Astrocyte (in vitro differentiated cells and primary cell): ENCODE data around the gene ERFL. TPM values are rescaled to one million over a fixed set of nuclear protein-coding genes. Genes with fewer than 3 reads are reported as not detected.

ENCODE experiments used
- DNase-seq: peaks from one replicate; pipeline ENCODE4 v3.0.0-alpha.2; 2010; ENCODE audit warnings: low read depth
- FAIRE-seq: peaks from 2 replicates; lab custom pipeline; 2011; peaks lifted over from hg19 to GRCh38; lab: Jason Lieb, UNC
- H2AFZ ChIP-seq: 2 replicates; pipeline ENCODE4 v1.6.0; 2012; ENCODE audit warnings: low read depth, low read length, inconsistent platforms
- H3K27ac ChIP-seq: 2 replicates; pipeline ENCODE4 v1.5.1; 2011; ENCODE audit warnings: low read depth, low read length, inconsistent platforms
- H3K27me3 ChIP-seq: 2 replicates; pipeline ENCODE4 v1.6.0; 2011; ENCODE audit warnings: low read length, inconsistent platforms; ENCODE audit not compliant: insufficient read depth
- H3K36me3 ChIP-seq: 2 replicates; pipeline ENCODE4 v1.5.1; 2011; ENCODE audit warnings: low read length, inconsistent platforms; ENCODE audit not compliant: insufficient read depth
- H3K4me1 ChIP-seq: 2 replicates; pipeline ENCODE4 v1.5.1; 2011; ENCODE audit warnings: low read length, inconsistent platforms; ENCODE audit not compliant: insufficient read depth
- H3K4me2 ChIP-seq: 2 replicates; pipeline ENCODE4 v1.6.0; 2012; ENCODE audit warnings: low read length, inconsistent platforms
- H3K4me3 ChIP-seq: 2 replicates; pipeline ENCODE4 v1.5.1; 2011; ENCODE audit warnings: low read depth, mild to moderate bottlenecking, low read length, inconsistent platforms; ENCODE audit not compliant: insufficient read depth
- H3K79me2 ChIP-seq: 2 replicates; pipeline ENCODE4 v1.6.0; 2012; ENCODE audit warnings: mild to moderate bottlenecking, low read length, inconsistent platforms; ENCODE audit not compliant: insufficient read depth
- H3K9ac ChIP-seq: 2 replicates; pipeline ENCODE4 v1.6.0; 2012; ENCODE audit warnings: mild to moderate bottlenecking, low read length, inconsistent platforms
- H3K9me3 ChIP-seq: 2 replicates; pipeline ENCODE4 v1.5.1; 2012; ENCODE audit warnings: low read depth, mild to moderate bottlenecking, low read length, inconsistent platforms; ENCODE audit not compliant: insufficient read depth
- H4K20me1 ChIP-seq: 2 replicates; pipeline ENCODE4 v1.6.0; 2012; ENCODE audit warnings: low read length, inconsistent platforms; ENCODE audit not compliant: insufficient read depth
- H3K27ac Mint-ChIP-seq: one replicate; pipeline ENCODE4 v1.8.0; 2021; ENCODE audit warnings: mild to moderate bottlenecking, mixed read lengths; ENCODE audit not compliant: unreplicated experiment
- H3K27me3 Mint-ChIP-seq: one replicate; pipeline ENCODE4 v1.8.0; 2021; ENCODE audit warnings: low read depth, mixed read lengths; ENCODE audit not compliant: unreplicated experiment
- H3K36me3 Mint-ChIP-seq: one replicate; pipeline ENCODE4 v1.8.0; 2021; ENCODE audit warnings: low read depth, mixed read lengths; ENCODE audit not compliant: unreplicated experiment
- H3K4me1 Mint-ChIP-seq: one replicate; pipeline ENCODE4 v1.8.0; 2021; ENCODE audit warnings: low read depth, mixed read lengths; ENCODE audit not compliant: unreplicated experiment
- H3K4me3 Mint-ChIP-seq: one replicate; pipeline ENCODE4 v1.8.0; 2021; ENCODE audit warnings: mild to moderate bottlenecking, moderate library complexity, mixed read lengths; ENCODE audit not compliant: unreplicated experiment
- H3K9me3 Mint-ChIP-seq: one replicate; pipeline ENCODE4 v1.8.0; 2021; ENCODE audit warnings: mild to moderate bottlenecking, mixed read lengths; ENCODE audit not compliant: unreplicated experiment
- EZH2 ChIP-seq: IDR thresholded peaks from 2 replicates; pipeline ENCODE4 v1.6.1; 2012; ENCODE audit warnings: mild to moderate bottlenecking, low read length, inconsistent platforms; ENCODE audit not compliant: insufficient read depth
- total RNA-seq: library from RNA; stranded (reverse); gene quantifications from 2 replicates; pipeline ENCODE4 v1.2.1, GENCODE V29; 2021
- TF ChIP-seq, protein P1 (sequence below): IDR thresholded peaks from 2 replicates; pipeline ENCODE4 v1.5.1; 2011; ENCODE audit warnings: low read depth, mild to moderate bottlenecking, inconsistent platforms, low read length, moderate library complexity; ENCODE audit not compliant: insufficient read depth

ERFL gene
- total RNA-seq, 1 donor from 2014 or later, result 0.41 TPM

DNA sequence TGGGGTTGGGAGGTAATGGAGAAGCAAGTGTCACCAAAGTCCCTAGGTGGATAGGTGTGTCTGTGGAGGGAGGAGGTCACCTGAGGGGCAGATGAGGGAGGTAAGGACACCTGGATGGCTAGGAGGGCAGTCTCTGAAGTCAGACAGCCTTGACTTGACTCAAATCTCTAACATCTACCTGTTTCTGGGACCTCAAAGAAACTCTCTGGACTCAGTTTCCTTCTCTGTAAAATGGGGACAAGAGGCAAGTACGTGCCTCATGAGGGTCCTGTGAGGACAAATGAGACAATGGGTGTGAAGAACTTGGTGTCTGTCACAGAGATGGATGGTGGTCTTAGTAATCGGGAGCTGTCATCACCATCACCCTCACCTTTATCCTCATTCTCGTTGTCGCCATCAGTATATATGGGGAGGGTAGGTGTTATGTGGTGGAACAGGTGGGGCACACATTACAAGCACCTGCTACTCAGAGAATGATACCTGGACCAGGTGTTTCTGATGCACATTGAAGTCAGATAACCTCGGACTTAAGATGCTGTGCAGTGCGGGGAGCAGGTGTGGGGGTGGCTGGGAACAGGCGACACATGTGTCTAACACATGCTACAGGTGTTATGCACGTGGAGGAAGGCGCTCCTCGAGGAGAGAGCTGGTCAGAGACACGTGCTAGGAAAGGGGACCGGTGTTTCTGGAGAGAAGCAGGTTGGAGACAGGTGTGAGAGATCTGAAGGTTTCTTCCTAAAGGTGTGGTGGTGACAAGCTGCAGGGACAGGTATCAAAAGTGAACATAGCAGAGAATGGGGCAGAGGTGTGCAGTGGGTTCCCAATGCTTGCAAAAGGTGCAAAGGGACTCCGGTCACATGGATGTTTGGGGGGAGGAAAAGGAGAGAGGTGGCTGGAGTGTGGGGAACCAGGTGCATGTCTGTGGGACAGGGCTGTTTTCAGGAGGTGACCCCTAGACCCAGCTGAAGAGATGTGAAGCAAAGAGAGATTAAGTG lies 3.8 kb downstream of the ERFL start:
- no peak for FAIRE-seq
- TF ChIP-seq, protein P1, sequence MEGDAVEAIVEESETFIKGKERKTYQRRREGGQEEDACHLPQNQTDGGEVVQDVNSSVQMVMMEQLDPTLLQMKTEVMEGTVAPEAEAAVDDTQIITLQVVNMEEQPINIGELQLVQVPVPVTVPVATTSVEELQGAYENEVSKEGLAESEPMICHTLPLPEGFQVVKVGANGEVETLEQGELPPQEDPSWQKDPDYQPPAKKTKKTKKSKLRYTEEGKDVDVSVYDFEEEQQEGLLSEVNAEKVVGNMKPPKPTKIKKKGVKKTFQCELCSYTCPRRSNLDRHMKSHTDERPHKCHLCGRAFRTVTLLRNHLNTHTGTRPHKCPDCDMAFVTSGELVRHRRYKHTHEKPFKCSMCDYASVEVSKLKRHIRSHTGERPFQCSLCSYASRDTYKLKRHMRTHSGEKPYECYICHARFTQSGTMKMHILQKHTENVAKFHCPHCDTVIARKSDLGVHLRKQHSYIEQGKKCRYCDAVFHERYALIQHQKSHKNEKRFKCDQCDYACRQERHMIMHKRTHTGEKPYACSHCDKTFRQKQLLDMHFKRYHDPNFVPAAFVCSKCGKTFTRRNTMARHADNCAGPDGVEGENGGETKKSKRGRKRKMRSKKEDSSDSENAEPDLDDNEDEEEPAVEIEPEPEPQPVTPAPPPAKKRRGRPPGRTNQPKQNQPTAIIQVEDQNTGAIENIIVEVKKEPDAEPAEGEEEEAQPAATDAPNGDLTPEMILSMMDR, result no peak
- peak; percentile 26 for TF ChIP-seq EZH2

DNA sequence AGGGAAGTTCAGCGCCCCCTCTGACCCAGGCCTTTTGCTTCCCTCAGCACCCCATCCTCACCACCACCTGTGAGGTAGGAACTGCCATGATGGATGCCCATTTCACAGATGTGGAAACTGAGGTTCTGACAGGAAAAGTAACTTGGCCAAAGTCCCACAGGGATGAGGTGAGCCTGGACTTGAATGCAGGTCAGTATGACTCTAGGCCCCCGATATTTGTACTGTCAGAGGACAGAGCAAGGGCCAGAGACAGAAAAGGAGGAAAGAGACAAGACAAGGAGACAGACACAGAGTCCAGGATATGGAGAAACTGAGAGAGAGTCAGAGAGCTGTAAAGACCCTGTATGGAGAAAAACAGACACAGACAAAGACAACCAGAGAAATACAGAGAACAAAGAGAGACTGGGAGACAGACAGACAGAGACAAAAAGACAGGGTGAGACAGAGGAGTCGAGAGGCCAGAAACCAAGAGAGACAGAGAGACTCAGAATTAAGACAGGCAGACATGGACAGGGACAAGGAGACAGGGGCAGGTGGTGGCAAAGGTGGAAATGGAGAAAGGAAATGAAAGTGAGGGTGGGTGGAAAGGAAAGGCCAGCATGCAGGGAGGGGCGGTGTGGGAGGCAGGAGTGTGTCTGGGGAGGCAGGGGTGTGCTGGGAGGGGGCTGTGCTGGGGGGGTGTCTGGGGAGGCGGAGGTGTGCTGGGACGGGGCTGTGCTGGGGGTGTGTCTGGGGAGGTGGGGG lies 5.0 kb downstream of the ERFL start:
- DNase-seq (no peak), FAIRE-seq (no peak)
- Mint-ChIP-seq H3K27ac (no peak overlapping the region), H3K27me3 (peaks cover 17% of the 10 kb centered on the region), H3K9me3 (peaks cover 4% of the 10 kb centered on the region), H3K4me3 (no peak overlapping the region), H3K36me3 (no peaks in the 10 kb centered on the region), H3K4me1 (no peaks in the 10 kb centered on the region)
- H3K27me3 ChIP-seq, result peaks cover 83% of the 10 kb centered on the region
- no peak overlapping the region for H3K4me3 ChIP-seq
- no peaks in the 10 kb centered on the region for H3K36me3 ChIP-seq
- no peaks in the 10 kb centered on the region for H3K79me2 ChIP-seq
- H3K9ac ChIP-seq, result no peak overlapping the region
- peaks cover 23% of the 10 kb centered on the region for H4K20me1 ChIP-seq
- H3K4me1 ChIP-seq, result no peaks in the 10 kb centered on the region
- peaks cover 19% of the 10 kb centered on the region for H3K9me3 ChIP-seq
- TF ChIP-seq EZH2, result no peak
- TF ChIP-seq, protein P1, result no peak
- H3K4me2 ChIP-seq, result no peak overlapping the region
- no peak overlapping the region for H2AFZ ChIP-seq
- no peak overlapping the region for H3K27ac ChIP-seq

More for the DNA sequence above, 3.8 kb downstream of the ERFL start:
- H4K20me1 ChIP-seq, result peaks cover 24% of the 10 kb centered on the region
- no peaks in the 10 kb centered on the region for H3K4me1 ChIP-seq
- Mint-ChIP-seq H3K36me3 (no peaks in the 10 kb centered on the region), H3K4me1 (no peaks in the 10 kb centered on the region), H3K9me3 (peaks cover 10% of the 10 kb centered on the region), H3K27ac (no peak overlapping the region), H3K27me3 (peaks cover 25% of the 10 kb centered on the region), H3K4me3 (no peak overlapping the region)
- no peaks in the 10 kb centered on the region for H3K79me2 ChIP-seq
- peaks cover 16% of the 10 kb centered on the region for H3K9me3 ChIP-seq
- peaks cover 78% of the 10 kb centered on the region for H3K27me3 ChIP-seq
- no peak overlapping the region for H3K9ac ChIP-seq
- no peaks in the 10 kb centered on the region for H3K36me3 ChIP-seq
- no peak overlapping the region for H3K4me3 ChIP-seq
- H3K27ac ChIP-seq, result no peak overlapping the region
- no peak overlapping the region for H2AFZ ChIP-seq
- DNase-seq, result no peak
- no peak overlapping the region for H3K4me2 ChIP-seq
